ENCODE data around the gene TIAM1.

TIAM1 gene

DNA sequence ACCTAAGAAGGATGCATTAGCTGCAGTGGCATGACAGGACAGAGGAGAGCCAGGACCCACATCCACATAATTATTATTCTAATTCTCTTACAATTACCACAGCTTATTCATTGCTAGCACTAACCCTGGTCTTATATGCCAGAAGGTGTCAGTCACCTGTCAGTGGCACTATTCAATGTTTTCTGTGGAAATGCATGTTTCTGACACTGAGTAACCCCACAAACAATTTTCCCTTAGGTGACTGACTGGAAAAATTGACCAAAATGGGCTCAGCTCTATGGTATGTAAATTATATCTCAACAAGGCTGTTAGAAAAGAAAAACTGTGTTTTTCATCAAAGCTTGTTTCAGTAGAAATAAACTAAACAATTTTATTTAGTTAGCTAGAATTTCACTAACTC, 187.9 kb downstream of the TIAM1 start:
- TF ChIP-seq, protein P1, sequence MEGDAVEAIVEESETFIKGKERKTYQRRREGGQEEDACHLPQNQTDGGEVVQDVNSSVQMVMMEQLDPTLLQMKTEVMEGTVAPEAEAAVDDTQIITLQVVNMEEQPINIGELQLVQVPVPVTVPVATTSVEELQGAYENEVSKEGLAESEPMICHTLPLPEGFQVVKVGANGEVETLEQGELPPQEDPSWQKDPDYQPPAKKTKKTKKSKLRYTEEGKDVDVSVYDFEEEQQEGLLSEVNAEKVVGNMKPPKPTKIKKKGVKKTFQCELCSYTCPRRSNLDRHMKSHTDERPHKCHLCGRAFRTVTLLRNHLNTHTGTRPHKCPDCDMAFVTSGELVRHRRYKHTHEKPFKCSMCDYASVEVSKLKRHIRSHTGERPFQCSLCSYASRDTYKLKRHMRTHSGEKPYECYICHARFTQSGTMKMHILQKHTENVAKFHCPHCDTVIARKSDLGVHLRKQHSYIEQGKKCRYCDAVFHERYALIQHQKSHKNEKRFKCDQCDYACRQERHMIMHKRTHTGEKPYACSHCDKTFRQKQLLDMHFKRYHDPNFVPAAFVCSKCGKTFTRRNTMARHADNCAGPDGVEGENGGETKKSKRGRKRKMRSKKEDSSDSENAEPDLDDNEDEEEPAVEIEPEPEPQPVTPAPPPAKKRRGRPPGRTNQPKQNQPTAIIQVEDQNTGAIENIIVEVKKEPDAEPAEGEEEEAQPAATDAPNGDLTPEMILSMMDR (IDR thresholded peaks at IDR 0.05; ENCODE audit: low read length, missing control alignments), result no peak
- H3K4me3 ChIP-seq (replicated peaks; ENCODE audit: low read depth, low read length), result no peak overlapping the region
- no peak for DNase-seq (ENCODE audit: low read depth)

DNA sequence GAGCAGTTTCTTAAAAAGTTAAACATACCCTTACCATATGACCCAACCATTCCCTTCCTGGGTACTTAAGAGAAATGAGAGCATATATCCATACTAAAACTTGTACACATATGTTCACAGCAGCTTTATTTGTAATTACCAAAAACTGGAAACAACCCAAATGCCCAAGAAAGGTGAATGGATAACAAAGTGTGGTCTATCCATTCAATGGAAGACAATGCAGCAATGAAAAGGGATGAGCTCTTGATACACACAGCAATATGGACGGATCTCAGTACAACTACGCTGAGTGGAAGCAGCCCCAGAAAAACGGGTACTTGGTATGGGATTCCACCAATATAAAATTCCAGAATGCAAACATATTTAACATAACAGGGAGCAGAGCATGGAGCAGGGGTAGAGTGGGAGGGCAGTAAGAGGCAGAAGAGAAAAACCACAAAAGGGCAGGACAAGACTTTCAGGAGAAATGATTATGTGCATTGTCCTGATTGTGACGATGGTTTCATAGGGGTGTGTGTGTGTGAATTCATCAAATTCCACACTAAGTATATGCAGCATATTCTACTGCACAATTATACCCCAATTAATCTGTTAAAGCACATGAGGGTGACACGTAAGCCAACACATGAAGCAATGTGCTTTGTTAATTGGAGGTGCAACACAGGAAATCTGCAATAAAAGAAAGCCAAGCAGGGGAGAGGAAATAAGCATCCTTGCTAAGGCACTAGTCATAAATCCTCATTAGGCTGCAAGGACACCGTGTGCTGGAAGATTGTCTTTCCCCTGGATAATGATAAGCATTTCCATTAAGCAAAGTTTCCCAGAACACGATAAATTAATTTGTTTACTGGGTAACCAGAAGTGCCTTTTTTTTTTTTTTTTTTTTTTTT, 192.7 kb downstream of the TIAM1 start:
- TF ChIP-seq, protein P1 (IDR thresholded peaks at IDR 0.05; ENCODE audit: low read length, missing control alignments), result no peak
- no peak for DNase-seq (ENCODE audit: low read depth)
- no peak overlapping the region for H3K4me3 ChIP-seq (replicated peaks; ENCODE audit: low read depth, low read length)

DNA sequence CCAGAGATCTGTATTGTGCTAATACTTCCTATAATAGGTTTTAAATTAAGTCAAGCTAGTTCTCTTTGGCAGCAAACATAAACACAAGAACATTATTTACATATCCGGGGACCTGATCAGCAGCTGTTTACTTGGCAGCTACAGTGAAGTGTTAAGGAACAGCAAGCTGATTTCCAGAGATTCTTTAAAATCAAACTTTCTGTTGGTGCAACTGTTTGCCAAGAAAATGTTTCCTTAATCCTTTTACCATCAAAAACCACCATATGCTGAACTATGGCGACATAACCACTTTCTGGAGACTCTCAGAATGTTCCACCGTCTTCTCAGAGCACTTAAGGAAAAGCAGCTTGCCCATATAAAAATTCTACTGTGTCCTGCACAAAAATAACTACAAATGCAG, 198.8 kb downstream of the TIAM1 start:
- no peak overlapping the region for H3K4me3 ChIP-seq (replicated peaks; ENCODE audit: low read depth, low read length)
- DNase-seq (ENCODE audit: low read depth), result no peak
- TF ChIP-seq, protein P1 (IDR thresholded peaks at IDR 0.05; ENCODE audit: low read length, missing control alignments), result no peak

DNA sequence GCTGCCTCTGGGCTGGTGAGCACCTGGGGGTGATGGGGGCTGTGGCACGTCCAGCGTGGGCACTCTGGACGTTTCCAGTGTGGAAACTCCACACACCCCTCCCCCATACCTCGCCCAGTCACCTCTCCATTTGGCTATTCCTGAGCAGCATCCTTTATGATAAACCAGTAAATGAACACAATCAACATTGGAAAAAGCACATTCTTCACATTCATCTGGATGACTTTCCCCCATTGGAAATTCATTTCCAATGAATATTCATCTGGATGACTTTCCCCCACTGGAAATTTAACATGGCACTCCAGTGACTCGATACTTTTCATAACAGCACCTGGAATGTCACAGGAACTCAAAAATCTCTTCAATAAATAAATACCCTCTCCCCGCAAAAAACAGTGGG, 201.0 kb downstream of the TIAM1 start:
- TF ChIP-seq, protein P1 (IDR thresholded peaks at IDR 0.05; ENCODE audit: low read length, missing control alignments), result no peak
- H3K4me3 ChIP-seq (replicated peaks; ENCODE audit: low read depth, low read length), result no peak overlapping the region
- no peak for DNase-seq (ENCODE audit: low read depth)

DNA sequence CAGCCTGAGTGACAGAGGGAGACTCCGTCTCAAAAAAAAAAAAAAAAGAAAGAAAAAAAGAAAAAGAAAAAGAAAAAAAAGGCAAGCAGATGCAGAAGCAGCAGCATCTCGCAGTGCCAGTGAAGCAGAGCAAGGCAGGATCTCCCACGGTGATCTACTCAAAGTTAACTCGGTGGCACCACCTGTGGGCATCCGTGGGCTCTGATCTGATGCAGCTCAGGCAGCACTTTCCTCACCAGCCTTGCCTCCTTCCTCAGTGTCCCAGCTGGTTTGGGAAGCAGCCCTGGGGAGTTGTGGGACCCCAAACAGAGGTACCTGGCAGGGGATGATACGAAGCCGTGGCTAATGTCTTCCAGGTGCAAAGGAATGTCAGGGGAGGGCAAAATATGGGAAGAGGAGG, 201.5 kb downstream of the TIAM1 start:
- TF ChIP-seq, protein P1 (IDR thresholded peaks at IDR 0.05; ENCODE audit: low read length, missing control alignments), result no peak
- no peak overlapping the region for H3K4me3 ChIP-seq (replicated peaks; ENCODE audit: low read depth, low read length)

DNA sequence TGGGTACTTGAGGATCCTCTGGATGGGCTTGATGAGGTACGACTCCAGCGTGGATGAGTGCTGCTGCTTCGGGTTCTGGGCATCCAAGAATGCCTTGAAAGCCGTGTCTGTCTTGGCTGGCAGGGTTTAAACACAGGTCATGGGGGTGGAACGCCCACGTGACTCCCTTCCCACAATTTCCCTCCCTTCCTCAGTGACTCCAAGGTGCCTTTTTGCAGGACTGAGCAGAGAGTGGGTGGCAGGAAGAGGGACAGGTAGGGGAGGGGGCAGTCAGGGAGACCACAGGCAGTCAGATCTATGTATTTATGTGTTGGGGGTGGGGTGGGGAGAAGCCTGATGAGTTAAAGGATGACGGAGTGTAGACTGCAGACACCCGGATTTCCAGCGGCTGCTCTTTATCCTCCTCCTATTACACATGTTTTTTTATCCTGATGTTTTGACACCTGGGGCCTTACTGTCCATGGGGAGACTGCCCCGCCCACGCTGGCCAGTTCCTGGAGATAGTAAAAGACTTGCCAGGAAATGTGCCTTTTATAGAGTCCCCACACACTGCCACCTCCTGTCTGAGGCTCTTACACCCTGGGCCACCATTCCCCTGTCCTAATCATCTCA, 202.6 kb downstream of the TIAM1 start:
- TF ChIP-seq, protein P1 (IDR thresholded peaks at IDR 0.05; ENCODE audit: low read length, missing control alignments), result no peak
- no peak for DNase-seq (ENCODE audit: low read depth)
- no peak overlapping the region for H3K4me3 ChIP-seq (replicated peaks; ENCODE audit: low read depth, low read length)

More for the DNA sequence above, 201.5 kb downstream of the TIAM1 start:
- no peak for DNase-seq (ENCODE audit: low read depth)

Measured in fibroblast of pulmonary artery (primary cell).